Epithelial cell of proximal tubule (primary cell): ENCODE data around the gene DPP10. TPM values are rescaled to one million over a fixed set of nuclear protein-coding genes. Genes with fewer than 3 reads are reported as not detected.

Source experiments
- DNase-seq: peaks from one replicate; pipeline ENCODE4 v3.0.0-alpha.2; 2011; ENCODE audit warnings: low read depth
- H3K4me3 ChIP-seq: 2 replicates; pipeline ENCODE4 v1.5.1; 2011; ENCODE audit warnings: low read depth, mild to moderate bottlenecking, low read length
- CTCF ChIP-seq: conservative IDR thresholded peaks from 2 replicates; pipeline ENCODE4 v1.5.1; 2012; ENCODE audit warnings: low read depth, mild to moderate bottlenecking, low read length
- total RNA-seq: library from RNA; depleted of rRNA; stranded (reverse); fragments of >200 nt; gene quantifications from 2 replicates; pipeline ENCODE4 v1.2.3, GENCODE V29; 2015

The DPP10 gene
- total RNA-seq, 1 donor from 2014 or later, result 0.06 TPM

- DNase-seq, result no peak
- TF ChIP-seq CTCF, result no peak
- no peak overlapping the region for H3K4me3 ChIP-seq
Observed at GRCh38 chr2:115649731-115650130, 1207.3 kb downstream of the DPP10 start.

GRCh38 chr2:115650827-115651226 is 1208.4 kb downstream of the DPP10 start:
- no peak overlapping the region for H3K4me3 ChIP-seq
- no peak for DNase-seq
- no peak for TF ChIP-seq CTCF

GRCh38 chr2:115652652-115653051 is 1210.2 kb downstream of the DPP10 start:
- H3K4me3 ChIP-seq, result no peak overlapping the region
- TF ChIP-seq CTCF, result no peak
- no peak for DNase-seq

GRCh38 chr2:115654362-115654761 is 1211.9 kb downstream of the DPP10 start:
- no peak for DNase-seq
- TF ChIP-seq CTCF, result no peak
- no peak overlapping the region for H3K4me3 ChIP-seq

- H3K4me3 ChIP-seq, result no peak overlapping the region
- no peak for TF ChIP-seq CTCF
- DNase-seq, result no peak
Observed at GRCh38 chr2:115678129-115678528, 1235.7 kb downstream of the DPP10 start.

GRCh38 chr2:115684345-115684744 is 1241.9 kb downstream of the DPP10 start:
- DNase-seq, result no peak
- no peak overlapping the region for H3K4me3 ChIP-seq
- TF ChIP-seq CTCF, result no peak

- H3K4me3 ChIP-seq, result no peak overlapping the region
- TF ChIP-seq CTCF, result no peak
- no peak for DNase-seq
Observed at GRCh38 chr2:115691409-115691808, 1249.0 kb downstream of the DPP10 start.
